SK-N-MC (cell line): ENCODE measurements around the gene LEPROT.

Experiments
- EZH2 ChIP-seq: fragments of 200-600 bp; sonication (generic); IDR thresholded peaks from one replicate; pipeline ENCODE4 v1.6.1; 2017; ENCODE audit warnings: antibody characterized with exemption
- POLR2AphosphoS5 ChIP-seq: IDR thresholded peaks from 2 replicates; pipeline ENCODE4 v1.6.1; 2012; ENCODE audit warnings: mild to moderate bottlenecking, low read depth, low read length, borderline replicate concordance

GRCh38 chr1:65404941-65405340 lies 15.5 kb upstream of the LEPROT start:
- TF ChIP-seq POLR2AphosphoS5 (no peak), EZH2 (no peak)
